Cardiac fibroblast (primary cell): ENCODE measurements around the gene SCP2.

Source experiments
- DNase-seq, 2 donors: peaks; one replicate each; pipeline versions ENCODE4 v3.0.0 to v3.0.0-alpha.2; 2010; ENCODE audit warnings: low read depth in 2 of 2
- H3K4me3 ChIP-seq, 2 donors: replicated peaks in 1 of 2; 1 replicate in 1 of 2; 2 replicates in 1 of 2; pipeline ENCODE4 v1.5.1; 2011; ENCODE audit warnings: low read depth in 2 of 2, low read length in 2 of 2, mild to moderate bottlenecking in 2 of 2, moderate library complexity in 1 of 2
- CTCF ChIP-seq: IDR thresholded peaks from one replicate; pipeline ENCODE4 v1.5.1; 2011; ENCODE audit warnings: low read depth, mild to moderate bottlenecking, low read length, inconsistent platforms

Gene SCP2

GRCh38 chr1:53093778-53094532, 166.9 kb downstream of the SCP2 start:
- no peak overlapping the region for H3K4me3 ChIP-seq
- DNase-seq: no peak
- no peak for TF ChIP-seq CTCF

GRCh38 chr1:53094533-53094919, 167.4 kb downstream of the SCP2 start:
- no peak for TF ChIP-seq CTCF

More at GRCh38 chr1:53094533-53094919, 167.4 kb downstream of the SCP2 start:
- H3K4me3 ChIP-seq: no peak overlapping the region
- no peak for DNase-seq
